GM21423 (cell line): ENCODE measurements around the gene PDGFA.

ENCODE experiments used
- ATAC-seq: cut with Tn5 transposase; IDR thresholded peaks from one replicate; pipeline ENCODE4 v1.9.1; 2021; ENCODE audit warnings: mild to moderate bottlenecking, moderate library complexity; ENCODE audit not compliant: unreplicated experiment

The PDGFA gene

DNA sequence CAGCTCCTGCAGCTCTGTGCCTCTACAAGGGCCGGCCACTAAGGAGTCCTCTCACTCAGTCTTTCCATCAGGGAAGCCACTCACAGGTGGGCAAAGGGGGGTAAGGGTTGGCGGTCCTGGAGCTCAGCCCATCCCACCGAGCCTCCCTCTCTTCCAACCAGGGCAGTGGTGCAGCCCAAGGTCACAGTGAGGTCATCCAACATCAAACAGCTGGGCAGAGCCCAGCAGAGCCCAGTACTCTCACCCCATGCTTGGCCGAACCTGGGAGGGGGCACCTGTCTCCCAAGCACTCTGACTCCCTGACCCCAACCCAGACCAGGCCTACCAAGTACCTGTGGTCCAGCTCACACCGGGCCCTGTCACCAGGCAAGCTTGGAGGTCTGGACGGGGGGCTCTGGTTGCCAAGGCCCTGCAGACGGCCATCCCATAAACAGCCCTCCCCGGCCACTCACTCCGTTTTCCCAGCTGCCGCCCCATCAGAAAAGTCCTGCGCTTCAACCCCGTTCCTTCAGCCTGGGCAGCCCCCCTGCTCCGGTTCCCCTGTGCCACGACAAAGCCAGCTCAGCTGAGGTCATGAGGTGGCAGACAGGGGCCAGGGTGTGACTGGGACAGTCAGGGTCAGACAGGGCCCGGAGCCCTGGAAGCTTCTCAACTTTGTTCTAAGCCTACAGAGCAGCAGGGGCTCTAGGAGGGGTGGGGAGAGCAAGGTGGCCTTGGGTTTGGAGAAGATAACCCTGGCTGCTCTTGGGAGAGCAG lies 27.5 kb downstream of the PDGFA start:
- ATAC-seq: no peak

DNA sequence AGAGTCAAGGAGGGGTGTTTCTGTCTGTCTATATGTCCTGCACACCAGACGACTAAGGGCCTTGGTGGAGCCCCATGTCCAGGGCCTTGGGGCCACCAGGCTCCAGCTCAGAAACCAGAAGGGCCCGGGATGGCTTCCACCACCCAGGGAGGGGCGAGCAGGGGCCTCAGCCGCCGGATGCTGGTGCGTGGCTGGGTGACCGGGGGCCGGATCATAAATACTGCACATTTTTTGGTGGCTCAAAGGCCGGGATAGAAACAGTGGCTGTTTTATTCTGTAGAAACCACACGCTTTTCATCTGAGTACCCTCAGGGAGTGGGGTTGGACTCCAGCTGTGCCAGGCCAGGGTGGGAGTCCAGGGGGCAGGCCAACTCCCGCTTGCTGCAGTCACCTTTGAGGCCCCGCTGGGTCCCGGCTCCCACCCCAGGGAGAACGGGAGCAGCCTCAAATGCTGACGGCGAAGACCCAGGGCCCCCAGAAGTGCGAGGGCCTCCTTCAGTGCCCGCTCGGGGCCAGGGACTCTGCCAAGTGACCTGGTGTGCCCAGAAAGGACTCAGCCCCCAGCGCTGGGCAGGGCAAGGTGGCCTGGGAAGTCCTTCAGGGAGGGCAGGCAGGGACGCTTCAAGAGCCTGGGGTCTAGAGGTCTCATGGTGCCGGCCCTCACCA lies 28.2 kb downstream of the PDGFA start:
- no peak for ATAC-seq

DNA sequence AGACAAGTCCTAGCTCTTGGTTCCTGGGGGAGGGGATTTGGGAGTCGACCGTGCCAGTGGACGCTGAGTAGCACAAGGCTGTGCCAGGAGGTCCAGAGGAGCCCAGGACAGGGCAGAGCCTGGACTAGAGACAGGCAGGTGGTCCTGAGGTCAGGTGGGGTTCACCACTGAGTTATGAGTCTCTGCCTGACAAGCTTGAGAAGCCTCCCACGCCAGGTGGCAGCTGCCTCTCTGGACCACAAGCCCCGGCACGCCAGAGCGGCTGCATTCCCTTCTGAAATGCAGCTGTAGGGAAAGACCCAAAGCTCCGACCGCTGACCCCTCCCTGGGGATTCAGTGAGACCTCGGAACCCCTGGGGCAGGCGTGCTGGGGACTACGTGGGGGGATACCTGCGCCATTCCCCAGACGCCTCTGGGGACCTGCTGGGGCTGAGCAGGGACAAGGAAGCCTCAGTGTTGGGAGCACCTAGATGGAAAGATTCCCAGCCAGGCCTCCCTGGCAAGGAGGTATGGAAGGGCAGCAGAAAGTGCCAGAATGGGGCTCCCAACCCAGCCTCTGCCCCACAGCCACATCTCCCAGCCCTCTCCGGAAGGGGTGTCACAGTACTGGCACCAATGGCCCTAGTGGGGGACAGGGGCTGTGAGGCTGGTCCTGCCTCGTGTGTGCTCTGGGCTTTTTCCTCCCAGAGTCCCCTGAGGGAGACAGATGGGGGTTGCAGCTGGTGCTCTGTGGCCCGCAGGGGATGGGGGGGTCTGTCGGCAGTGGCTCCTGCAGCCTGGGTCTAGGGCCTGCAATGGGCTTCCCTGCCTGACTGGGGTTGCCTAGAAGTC lies 29.0 kb downstream of the PDGFA start:
- ATAC-seq: no peak

DNA sequence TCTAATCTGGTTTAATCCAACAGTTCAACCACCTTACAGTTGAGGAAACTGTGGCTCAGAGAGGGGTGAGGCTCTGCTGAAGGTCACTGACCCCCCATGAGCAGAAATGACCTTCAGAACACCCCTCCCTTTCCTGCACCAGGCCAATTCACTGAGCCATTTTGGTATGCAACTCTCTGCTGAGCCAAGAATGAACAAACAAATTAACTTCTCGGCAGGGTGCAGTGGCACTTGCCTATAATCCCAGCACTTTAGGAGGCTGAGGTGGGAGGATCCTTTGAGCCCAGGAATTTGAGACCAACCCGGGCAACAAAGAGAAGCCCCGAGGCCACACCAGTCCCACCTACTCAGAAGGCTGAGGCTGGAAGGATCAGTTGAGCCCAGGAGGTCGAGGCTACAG lies 29.8 kb downstream of the PDGFA start:
- ATAC-seq: no peak

DNA sequence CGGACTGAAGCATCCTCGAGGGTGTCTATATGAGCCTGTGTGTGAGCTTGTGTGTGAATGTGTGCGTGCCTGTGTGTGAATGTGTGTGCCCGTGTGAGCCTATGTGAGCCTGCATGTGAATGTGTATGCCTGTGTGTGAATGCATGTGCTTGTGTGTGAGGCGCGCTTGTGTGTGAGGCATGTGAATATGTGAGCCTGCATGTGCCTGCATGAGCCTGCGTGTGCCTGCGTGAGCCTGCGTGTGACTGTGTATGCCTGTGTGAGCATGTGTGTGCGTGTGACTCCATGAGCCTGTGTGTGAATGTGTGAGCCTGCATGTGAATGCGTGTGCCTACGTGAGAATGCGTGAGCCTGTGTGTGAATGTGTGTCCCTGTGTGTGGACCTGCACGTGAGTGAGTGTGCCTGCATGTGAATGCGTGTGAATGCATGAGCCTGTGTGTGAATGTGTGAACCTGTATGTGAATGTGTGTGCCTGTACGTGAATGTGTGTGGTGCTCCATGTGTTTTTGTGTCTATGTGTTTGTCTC lies 33.4 kb downstream of the PDGFA start:
- no peak for ATAC-seq

DNA sequence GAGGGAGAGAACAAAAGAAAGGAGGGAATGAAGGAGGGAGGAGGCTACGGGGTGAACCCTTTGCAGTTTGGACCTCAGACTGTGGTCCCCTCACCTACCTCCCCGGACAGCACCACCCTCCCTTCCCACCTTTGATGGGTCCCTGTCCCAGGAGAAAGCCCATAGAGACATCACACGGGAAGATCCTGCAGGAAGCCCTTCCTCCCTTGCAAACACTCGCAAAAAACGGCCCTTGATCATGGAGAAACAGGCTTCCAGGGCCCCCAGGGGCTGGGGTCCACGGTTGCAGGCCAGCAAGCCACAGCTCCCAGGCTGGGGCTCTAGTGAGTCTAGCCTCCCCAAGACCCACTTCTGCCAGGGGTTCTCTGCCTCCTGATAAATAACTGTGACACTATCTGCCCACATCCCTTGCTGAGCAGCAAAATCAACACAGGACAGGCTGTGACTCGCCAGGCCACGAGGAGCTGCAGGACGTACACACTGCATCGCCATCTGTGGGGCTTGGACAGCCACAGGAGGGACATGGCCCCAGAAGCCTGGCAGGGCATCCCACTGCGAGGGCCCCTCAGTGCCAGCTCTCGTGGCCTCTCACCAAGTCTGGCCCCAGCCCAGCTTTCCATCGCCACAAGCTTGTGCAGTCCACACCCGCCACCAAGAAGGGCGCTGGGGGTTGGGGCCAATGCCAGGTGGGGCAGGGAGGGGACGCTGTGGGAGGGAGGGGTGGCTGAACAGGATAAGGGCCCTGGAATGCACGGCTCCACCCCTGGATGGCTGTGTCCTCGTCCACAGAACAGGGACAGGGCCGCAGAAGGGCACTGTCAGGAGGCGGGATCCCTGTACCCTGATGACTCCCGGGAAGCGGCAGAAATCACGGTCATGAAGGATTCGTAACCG lies 34.2 kb downstream of the PDGFA start:
- no peak for ATAC-seq

DNA sequence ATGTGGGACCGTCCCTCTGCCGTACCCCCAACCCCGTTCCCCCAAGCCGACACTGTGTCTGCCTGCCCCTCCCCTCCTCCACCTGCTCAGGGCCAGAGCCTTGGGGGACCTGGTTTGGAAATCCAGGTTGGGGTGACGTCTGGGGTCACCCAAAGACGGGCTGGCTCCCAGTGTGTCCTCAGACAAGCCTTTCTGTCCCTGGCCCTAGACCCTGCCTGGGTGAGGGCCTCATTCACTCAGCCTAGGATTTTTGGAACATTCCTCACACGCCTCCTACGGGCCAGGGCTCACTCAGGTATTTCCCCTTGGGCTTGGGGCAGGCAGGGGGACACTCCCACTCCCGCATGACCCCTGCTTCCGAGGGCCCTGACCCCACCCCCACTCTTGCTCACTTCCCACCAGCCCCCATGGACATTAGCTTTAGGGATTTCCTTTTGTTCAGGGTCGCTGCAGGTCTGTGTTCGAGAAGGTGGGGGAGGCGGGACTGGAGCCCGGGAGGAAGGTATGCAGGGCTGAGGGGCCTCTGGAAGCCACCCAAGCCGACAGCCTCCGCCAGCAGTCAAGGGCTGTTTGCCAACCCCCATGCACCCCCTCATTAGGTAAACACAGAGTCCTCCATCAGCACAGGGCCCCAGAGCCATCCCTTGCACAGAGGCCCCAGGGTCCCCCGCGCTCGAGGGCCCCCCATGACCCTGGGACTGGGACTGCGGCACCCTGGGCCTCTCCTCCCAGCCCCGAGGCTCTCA lies 35.1 kb downstream of the PDGFA start:
- no peak for ATAC-seq

DNA sequence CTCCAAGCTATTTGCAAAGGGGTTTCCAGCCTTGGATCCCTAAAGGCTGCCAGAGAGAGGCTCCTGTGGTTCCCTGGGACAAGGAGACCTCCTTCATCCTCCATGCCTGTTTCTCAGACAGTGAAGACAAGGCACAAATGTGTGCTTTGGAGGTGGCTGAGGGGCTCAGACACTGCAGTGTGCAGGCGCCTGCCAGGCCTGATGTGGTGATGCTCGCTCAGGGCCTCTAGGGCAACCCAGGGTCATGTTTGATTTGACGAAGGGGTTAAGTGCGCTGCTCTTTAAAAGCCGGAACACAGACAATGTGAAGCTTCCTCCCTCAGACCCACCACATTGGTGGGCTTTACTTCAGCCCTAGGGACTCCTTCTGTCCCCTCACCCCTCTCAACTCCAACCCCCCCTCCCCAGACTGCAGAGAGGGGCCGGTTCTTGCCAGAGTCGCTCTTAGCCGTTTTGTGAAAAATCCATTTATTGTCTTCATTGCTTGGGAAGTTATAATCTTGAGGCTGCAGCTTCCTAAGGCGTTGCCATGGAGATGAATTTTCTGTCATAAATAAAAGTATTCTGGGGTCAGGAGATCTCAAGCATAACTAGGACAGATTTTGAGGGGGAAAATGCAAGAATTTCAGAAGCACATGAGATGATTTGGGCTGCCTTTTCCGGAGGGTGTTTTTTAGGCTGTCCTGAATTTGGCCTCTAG lies 35.8 kb downstream of the PDGFA start:
- no peak for ATAC-seq

DNA sequence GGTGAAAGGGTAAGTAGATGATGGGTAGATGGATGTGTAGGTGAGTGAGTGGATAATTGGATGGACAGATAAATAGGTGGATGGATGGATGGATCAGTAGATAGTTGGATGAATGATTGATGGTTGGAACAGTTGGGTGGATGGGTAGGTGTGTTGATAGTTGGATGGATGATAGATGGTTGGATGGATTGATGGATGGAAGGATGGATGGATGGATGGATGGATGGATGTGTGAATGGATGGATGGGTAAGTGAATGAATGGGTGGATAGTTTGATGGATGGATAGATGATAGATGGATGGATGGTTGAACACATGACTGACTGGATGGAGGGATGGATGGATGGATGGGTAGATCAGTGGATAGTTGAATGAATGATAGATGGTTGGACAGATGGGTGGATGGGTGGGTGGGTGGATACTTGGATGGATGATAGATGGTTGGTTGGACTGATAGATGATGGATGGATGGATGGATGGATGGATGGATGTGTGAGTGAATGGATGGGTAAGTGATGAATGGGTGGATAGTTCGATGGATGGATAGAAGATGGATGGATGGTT lies 37.0 kb downstream of the PDGFA start:
- ATAC-seq: no peak

DNA sequence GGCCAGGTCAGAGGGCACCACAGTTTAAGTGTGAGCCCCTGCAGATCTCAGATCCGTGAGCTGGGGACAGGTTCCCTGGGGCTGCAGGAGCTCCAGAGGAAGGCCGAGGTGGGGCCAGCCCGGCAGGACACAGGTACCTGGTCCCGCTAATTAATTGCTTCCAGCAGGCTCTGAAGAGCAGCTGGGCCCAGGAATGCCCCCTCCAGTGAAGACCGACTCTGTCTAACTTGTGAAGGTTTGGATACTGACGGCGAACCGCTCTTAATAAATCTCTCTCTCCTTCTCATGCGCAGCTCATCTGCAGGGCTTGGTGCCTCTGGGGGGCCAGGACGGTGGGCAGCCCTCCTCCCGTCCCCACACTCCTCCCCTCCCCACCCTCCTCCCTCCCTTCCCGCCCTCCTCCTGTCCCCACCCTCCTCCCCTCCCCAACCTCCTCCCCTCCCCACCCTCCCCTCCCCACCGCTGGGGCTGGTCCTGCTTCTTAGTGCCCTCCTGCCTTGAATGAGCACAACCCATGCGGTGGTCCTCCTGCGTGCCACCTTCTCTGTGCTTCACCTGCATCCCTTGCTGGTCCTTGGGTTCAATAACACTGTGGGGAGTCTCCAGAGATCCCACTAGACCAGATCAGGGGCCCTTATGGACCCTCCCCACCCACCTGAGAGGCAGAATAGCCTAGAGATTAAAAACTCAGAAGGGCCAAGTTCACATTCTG lies 38.3 kb downstream of the PDGFA start:
- no peak for ATAC-seq

DNA sequence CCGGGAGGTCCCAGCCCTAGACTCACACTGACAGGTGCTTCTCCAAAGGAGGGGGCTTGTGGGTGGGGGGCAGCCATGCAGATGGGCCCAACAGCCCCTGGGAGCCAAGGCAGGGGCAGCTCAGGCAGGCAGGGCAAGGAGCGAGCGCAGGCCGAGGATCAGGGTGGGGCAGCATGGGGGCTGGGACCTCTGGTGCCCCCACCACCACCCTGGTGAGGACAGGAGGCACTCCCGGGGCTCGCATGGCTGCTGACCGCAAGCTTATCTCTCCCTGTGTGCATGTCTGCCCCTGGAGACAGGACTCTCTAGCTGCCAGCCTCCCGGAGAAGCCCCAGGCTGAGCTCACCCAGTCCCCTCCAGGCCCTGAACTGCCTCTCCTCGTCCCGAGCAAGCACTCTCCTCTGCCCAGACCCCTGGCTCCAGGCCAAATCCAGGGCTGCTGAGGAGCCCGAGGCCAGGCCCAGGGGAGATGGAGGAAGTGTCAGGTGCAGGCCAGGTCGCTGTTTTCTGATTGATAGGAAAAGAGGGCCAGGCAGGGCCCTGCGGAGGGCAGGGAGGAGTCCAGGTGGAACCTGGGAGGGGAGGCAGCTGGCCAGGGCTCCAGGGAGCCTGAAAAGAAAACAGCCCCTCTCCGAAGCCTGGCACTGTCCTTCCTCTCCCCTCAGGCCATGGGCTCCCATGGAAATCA lies 39.0 kb downstream of the PDGFA start:
- ATAC-seq: no peak

DNA sequence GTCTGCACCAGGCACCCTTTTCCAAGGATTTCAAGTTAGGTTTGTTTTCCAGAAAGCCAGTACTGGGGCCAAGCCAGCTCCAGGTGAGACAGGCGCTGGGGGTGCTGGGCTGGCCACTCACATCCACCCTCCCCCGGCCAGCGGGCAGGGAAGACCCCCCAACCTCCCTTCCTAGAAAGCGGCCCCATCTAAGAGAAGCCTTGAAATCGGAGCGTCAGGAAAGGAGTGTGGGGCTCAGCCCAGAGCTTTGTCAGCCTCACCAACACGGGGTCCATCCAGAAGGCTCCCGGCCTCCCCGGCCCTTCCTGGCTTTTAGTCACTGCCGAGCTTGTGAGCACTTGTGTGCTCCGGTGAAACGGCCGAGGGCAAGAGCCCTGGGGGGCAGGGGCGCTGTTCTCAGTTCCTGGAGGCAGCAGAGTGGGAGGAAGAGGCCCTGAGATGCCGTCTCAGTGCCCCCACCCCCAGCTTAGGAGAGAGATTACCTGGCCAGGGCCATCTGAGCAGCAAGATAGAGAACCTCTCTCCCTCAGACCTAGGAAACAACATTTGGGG lies 39.6 kb downstream of the PDGFA start:
- no peak for ATAC-seq

DNA sequence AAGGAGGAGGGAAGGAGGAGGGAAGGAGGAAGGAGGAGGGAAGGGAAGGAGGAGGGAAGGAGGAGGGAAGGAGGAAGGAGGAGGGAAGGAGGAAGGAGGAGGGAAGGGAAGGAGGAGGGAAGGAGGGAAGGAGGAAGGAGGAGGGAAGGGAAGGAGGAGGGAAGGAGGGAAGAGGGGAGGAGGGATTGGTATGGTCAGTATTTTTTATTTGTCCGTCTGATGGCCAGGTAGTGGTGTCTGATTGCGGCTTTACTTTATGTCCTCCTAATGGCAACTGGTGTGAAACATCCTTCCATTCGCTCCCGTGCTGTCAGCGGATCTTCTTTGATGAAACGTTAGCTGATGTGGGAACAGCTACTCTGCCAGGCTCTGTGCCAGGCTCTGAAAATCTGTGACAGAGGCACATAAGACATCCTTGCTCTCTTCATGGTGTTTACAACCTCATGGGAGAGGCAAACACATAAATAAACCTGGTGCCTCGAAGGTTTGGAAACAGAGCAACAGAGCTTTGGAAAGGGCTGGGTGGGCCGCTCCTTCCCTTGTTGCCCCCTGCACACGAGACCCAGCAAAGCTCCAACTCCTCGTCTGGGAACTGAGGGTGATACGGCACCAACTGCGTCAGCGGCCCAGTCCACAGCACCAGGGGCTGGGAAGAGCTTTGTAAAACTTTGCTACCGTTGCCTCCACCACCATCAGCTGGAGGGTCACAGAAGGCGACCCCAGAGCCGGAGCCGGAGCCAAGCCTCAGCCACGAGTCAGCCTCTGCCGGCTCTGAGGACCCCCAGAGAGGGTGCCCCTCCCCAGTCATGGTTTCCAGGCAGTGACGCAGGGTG lies 40.3 kb downstream of the PDGFA start:
- ATAC-seq: no peak

DNA sequence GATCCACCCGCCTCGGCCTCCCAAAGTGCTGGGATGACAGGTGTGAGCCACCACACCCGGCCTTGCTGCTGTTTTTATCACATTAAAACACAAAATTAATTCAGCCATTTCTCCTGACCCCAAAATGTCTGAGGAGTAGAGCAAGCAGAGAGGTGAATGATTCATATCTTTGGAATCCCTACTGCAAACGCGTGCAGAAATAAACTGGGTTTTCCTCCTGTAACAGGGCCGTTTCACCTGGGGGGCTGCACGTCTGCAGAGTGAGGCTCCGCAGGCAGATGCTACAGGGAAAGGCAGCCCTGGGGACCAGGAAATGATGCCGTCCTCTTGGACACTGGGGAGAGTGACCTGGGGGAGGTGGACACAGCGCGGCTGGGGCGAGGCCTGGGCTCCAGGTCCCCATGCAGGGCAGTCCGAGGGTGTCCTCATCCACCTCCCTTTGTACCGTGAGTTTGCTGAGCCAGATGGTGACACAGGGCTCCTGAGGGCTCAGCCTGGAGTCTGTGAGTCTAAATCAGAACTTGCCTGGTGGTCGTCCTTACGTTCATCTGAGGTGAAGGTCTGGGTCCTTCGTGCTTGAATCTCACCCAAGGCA lies 41.9 kb downstream of the PDGFA start:
- ATAC-seq: no peak

DNA sequence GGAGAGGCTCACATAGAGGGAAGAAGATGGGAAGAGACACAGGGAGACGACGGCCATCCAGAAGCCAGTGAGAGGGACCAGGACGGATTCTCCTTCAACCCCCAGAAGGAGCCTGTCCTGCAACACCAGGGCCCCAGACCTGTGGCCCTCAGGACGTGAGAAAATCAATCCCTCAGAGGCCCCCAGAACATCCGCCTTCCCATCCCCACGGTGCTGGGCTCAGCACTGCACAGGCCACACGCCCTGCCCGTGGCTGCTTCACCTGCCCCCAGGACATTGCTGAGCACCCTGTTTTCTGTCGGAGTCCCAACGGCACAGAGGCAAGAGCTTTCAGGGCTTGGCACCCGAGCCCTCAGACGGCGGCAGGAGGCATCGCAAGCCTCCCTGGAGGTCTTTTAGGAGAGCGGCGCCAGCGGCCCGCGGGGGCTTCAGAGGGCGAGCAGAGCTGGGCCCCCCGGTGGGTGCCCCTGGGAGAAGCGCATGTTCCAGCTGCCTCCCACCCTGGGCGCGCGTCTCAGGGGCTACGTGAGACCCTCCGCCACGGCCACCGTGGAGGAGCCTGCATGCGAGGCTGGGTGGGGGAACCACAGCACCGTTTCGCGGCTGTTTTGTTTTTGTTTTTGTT lies 42.8 kb downstream of the PDGFA start:
- no peak for ATAC-seq

DNA sequence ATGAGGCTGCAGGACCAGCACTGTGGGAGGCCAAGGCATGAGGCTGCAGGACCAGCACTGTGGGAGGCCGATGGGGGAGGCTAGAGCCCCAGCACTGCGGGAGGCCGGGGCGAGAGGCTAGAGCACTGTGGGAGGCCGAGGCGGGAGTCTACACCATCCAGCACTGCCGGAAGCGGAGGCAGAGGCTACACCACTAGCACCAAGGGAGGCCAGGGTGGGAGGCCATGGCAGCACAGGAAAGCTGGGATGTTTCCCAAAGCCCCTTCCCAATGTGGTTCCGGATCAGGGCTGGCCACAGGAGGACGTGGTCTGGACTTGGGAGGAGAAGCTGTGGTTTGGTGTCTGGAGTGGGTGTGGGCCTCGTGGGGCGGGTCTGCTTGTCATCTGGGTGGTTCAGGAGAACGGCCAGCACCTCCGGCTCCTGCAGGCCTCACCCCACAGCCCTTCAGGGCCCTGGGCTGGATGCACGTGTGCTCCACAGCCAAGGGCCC lies 43.6 kb downstream of the PDGFA start:
- ATAC-seq: no peak
